D721Med (cell line): Measurements from ENCODE around the gene DACH1.

Experiments used
- DNase-seq: peaks from one replicate; pipeline ENCODE4 v3.0.0; 2011; ENCODE audit warnings: low spot score; ENCODE audit not compliant: insufficient read length
- FAIRE-seq: peaks from 2 replicates; lab custom pipeline; 2011; peaks lifted over from hg19 to GRCh38; lab: Jason Lieb, UNC
- CTCF ChIP-seq: IDR thresholded peaks from 2 replicates; pipeline ENCODE4 v1.5.1; 2012; ENCODE audit warnings: mild to moderate bottlenecking, control low read depth; ENCODE audit not compliant: insufficient read depth; ENCODE audit errors: missing control alignments

The DACH1 gene

GRCh38 chr13:71770710-71771109 is 96.3 kb downstream of the DACH1 start:
- FAIRE-seq (no peak), DNase-seq (no peak)
- TF ChIP-seq CTCF = no peak

GRCh38 chr13:71768881-71769280 is 98.1 kb downstream of the DACH1 start:
- FAIRE-seq = no peak
- no peak for TF ChIP-seq CTCF
- no peak for DNase-seq

- FAIRE-seq (peak; percentile 16), DNase-seq (no peak)
- TF ChIP-seq CTCF = no peak
Observed at GRCh38 chr13:71759651-71760511, 107.1 kb downstream of the DACH1 start.

GRCh38 chr13:71758828-71759227 is 108.2 kb downstream of the DACH1 start:
- TF ChIP-seq CTCF = no peak
- no peak for DNase-seq
- no peak for FAIRE-seq

- no peak for FAIRE-seq
- no peak for TF ChIP-seq CTCF
- DNase-seq = no peak
Observed at GRCh38 chr13:71754407-71754974, 112.5 kb downstream of the DACH1 start.

GRCh38 chr13:71752775-71753513 is 114.1 kb downstream of the DACH1 start:
- no peak for TF ChIP-seq CTCF
- FAIRE-seq = no peak

More at GRCh38 chr13:71752775-71753513, 114.1 kb downstream of the DACH1 start:
- DNase-seq = no peak
